ENCODE data around the gene LPXN. TPM values are rescaled to one million over a fixed set of nuclear protein-coding genes. Genes with fewer than 3 reads are reported as not detected.

Gene LPXN
- polyA plus RNA-seq, 5 donors, result 8.1 to 10.6 (median 10.4) TPM

Other genes with a start within 250 kb of the LPXN start
- gene OR5B17, start 216.8 kb downstream of the LPXN start, polyA plus RNA-seq (ENCODE audit: insufficient read depth in 1 of 5, insufficient read length in 5 of 5, low replicate concordance in 1 of 5), result not detected
- not detected for gene OR5B3, start 169.0 kb downstream of the LPXN start, polyA plus RNA-seq (ENCODE audit: insufficient read depth in 1 of 5, insufficient read length in 5 of 5, low replicate concordance in 1 of 5)
- not detected for gene OR5B2, start 147.7 kb downstream of the LPXN start, polyA plus RNA-seq (ENCODE audit: insufficient read depth in 1 of 5, insufficient read length in 5 of 5, low replicate concordance in 1 of 5)
- gene OR5B12, start 133.6 kb downstream of the LPXN start, polyA plus RNA-seq (ENCODE audit: insufficient read depth in 1 of 5, insufficient read length in 5 of 5, low replicate concordance in 1 of 5), result not detected
- not detected for gene OR5B21, start 67.8 kb downstream of the LPXN start, polyA plus RNA-seq (ENCODE audit: insufficient read depth in 1 of 5, insufficient read length in 5 of 5, low replicate concordance in 1 of 5)
- 10 to 100 TPM; 50.6 to 62.4 (median 61.5) TPM for gene ZFP91, start 3.2 kb upstream of the LPXN start, polyA plus RNA-seq (ENCODE audit: insufficient read depth in 1 of 5, insufficient read length in 5 of 5, low replicate concordance in 1 of 5)
- gene CNTF, start 46.8 kb upstream of the LPXN start, polyA plus RNA-seq (ENCODE audit: insufficient read depth in 1 of 5, insufficient read length in 5 of 5, low replicate concordance in 1 of 5), result 1 to 10 TPM in 4 of 5 donors, under 1 TPM in 1; 0.61 to 1.2 (median 1.0) TPM
- gene GLYAT, start 156.1 kb upstream of the LPXN start, polyA plus RNA-seq (ENCODE audit: insufficient read depth in 1 of 5, insufficient read length in 5 of 5, low replicate concordance in 1 of 5), result under 1 TPM in 2 of 5 donors, not detected in 3; 0.18 to 0.58 TPM